Progenitor cell of endocrine pancreas (in vitro differentiated cells): ENCODE results near the gene SYNE2. TPM values are rescaled to one million over a fixed set of nuclear protein-coding genes. Genes with fewer than 3 reads are reported as not detected.

Experiments used
- DNase-seq: peaks from one replicate; pipeline ENCODE4 v3.0.0; 2021; ENCODE audit warnings: low spot score; ENCODE audit not compliant: unreplicated experiment
- H3K27ac Mint-ChIP-seq: 2 replicates; pipeline ENCODE4 v1.8.0; 2021; ENCODE audit warnings: mild to moderate bottlenecking, moderate library complexity, mixed read lengths
- H3K27me3 Mint-ChIP-seq: 2 replicates; pipeline ENCODE4 v1.8.0; 2021; ENCODE audit warnings: mixed read lengths
- H3K36me3 Mint-ChIP-seq: 2 replicates; pipeline ENCODE4 v1.8.0; 2022; ENCODE audit warnings: mixed read lengths; ENCODE audit not compliant: insufficient read depth
- H3K4me1 Mint-ChIP-seq: 2 replicates; pipeline ENCODE4 v1.8.0; 2021; ENCODE audit warnings: low read depth, mixed read lengths
- H3K4me3 Mint-ChIP-seq: 2 replicates; pipeline ENCODE4 v1.8.0; 2021; ENCODE audit warnings: low read depth, mild to moderate bottlenecking, moderate library complexity, mixed read lengths
- H3K9me3 Mint-ChIP-seq: 2 replicates; pipeline ENCODE4 v1.8.0; 2021; ENCODE audit warnings: low read depth, mixed read lengths
- CTCF ChIP-seq: fragments of 200-600 bp; sonication (generic); IDR thresholded peaks from one replicate; pipeline ENCODE4 v1.5.0; 2021; ENCODE audit warnings: antibody characterized with exemption, mild to moderate bottlenecking; ENCODE audit not compliant: unreplicated experiment
- total RNA-seq: library from RNA; stranded (reverse); gene quantifications from 2 replicates; pipeline ENCODE4 v1.2.1, GENCODE V29; 2021

Gene SYNE2
- total RNA-seq, 1 donor from 2014 or later: 108 TPM

- DNase-seq: no peak
- no peaks in the 10 kb centered on the region for H3K27me3 Mint-ChIP-seq
- H3K4me3 Mint-ChIP-seq: no peak overlapping the region
- no peaks in the 10 kb centered on the region for H3K4me1 Mint-ChIP-seq
- H3K36me3 Mint-ChIP-seq: peaks cover 10% of the 10 kb centered on the region
- no peak for TF ChIP-seq CTCF
- H3K9me3 Mint-ChIP-seq: no peaks in the 10 kb centered on the region
- H3K27ac Mint-ChIP-seq: no peak overlapping the region
Observed at GRCh38 chr14:63974176-63974575, 121.4 kb downstream of the SYNE2 start.

GRCh38 chr14:63981569-63981968, 128.8 kb downstream of the SYNE2 start:
- no peak for DNase-seq
- peaks cover 14% of the 10 kb centered on the region for H3K36me3 Mint-ChIP-seq
- H3K4me3 Mint-ChIP-seq: no peak overlapping the region
- H3K4me1 Mint-ChIP-seq: no peaks in the 10 kb centered on the region
- TF ChIP-seq CTCF: no peak
- no peak overlapping the region for H3K27ac Mint-ChIP-seq
- H3K27me3 Mint-ChIP-seq: no peaks in the 10 kb centered on the region
- no peaks in the 10 kb centered on the region for H3K9me3 Mint-ChIP-seq

GRCh38 chr14:63982156-63982555, 129.4 kb downstream of the SYNE2 start:
- H3K27me3 Mint-ChIP-seq: no peaks in the 10 kb centered on the region
- H3K9me3 Mint-ChIP-seq: no peaks in the 10 kb centered on the region
- DNase-seq: no peak
- no peak overlapping the region for H3K4me3 Mint-ChIP-seq
- H3K27ac Mint-ChIP-seq: no peak overlapping the region
- TF ChIP-seq CTCF: no peak
- no peaks in the 10 kb centered on the region for H3K4me1 Mint-ChIP-seq
- H3K36me3 Mint-ChIP-seq: peaks cover 16% of the 10 kb centered on the region

GRCh38 chr14:63982629-63983028, 129.8 kb downstream of the SYNE2 start:
- H3K27me3 Mint-ChIP-seq: no peaks in the 10 kb centered on the region
- DNase-seq: no peak
- H3K9me3 Mint-ChIP-seq: no peaks in the 10 kb centered on the region
- no peak overlapping the region for H3K27ac Mint-ChIP-seq
- no peak for TF ChIP-seq CTCF
- no peak overlapping the region for H3K4me3 Mint-ChIP-seq
- H3K4me1 Mint-ChIP-seq: no peaks in the 10 kb centered on the region
- peaks cover 17% of the 10 kb centered on the region for H3K36me3 Mint-ChIP-seq

GRCh38 chr14:63986789-63987533, 134.2 kb downstream of the SYNE2 start:
- H3K27me3 Mint-ChIP-seq: no peaks in the 10 kb centered on the region
- H3K4me3 Mint-ChIP-seq: no peak overlapping the region
- no peak for TF ChIP-seq CTCF
- peaks cover 14% of the 10 kb centered on the region for H3K36me3 Mint-ChIP-seq
- no peaks in the 10 kb centered on the region for H3K9me3 Mint-ChIP-seq
- no peak for DNase-seq
- H3K27ac Mint-ChIP-seq: no peak overlapping the region
- no peaks in the 10 kb centered on the region for H3K4me1 Mint-ChIP-seq
